B cell (primary cell): ENCODE results near the gene STK24. TPM values are rescaled to one million over a fixed set of nuclear protein-coding genes. Genes with fewer than 3 reads are reported as not detected.

Experiments used
- ATAC-seq: fragments of 200-7000 bp; cut with Tn5 transposase; one replicate; pipeline ENCODE4 v1.10.0; 2021; ENCODE audit warnings: low read depth, mild to moderate bottlenecking, moderate number of reproducible peaks, moderate library complexity
- CTCF ChIA-PET: fragments of 350-600 bp; sonication (Branson Sonifier 250); formaldehyde crosslinking; loops from one replicate; lab custom pipeline; 2021; ENCODE audit warnings: antibody characterized with exemption, inconsistent platforms; lab: Charles Lee
- POLR2A ChIA-PET: fragments of 350-600 bp; sonication (Branson Sonifier 250); formaldehyde crosslinking; loops from one replicate; lab custom pipeline; 2021; ENCODE audit warnings: antibody characterized with exemption; lab: Charles Lee
- DNase-seq: peaks from one replicate; pipeline ENCODE4 v3.0.0; 2013
- H2AFZ ChIP-seq: 2 replicates; pipeline ENCODE4 v1.6.1; 2012; ENCODE audit warnings: mild to moderate bottlenecking, low read depth, low read length; ENCODE audit not compliant: insufficient read depth, poor library complexity, severe bottlenecking
- H3K27ac ChIP-seq, 2 donors: 1 replicate in 1 of 2; 2 replicates in 1 of 2; pipeline ENCODE4 v1.5.1; 2012 to 2013; ENCODE audit warnings: low read length in 2 of 2, mild to moderate bottlenecking in 2 of 2, moderate library complexity in 1 of 2
- H3K27me3 ChIP-seq, 4 experiments: fragments of 200-600 bp in 1 of 4; sonication (generic) in 1 of 4; replicated peaks in 1 of 4; 1 replicate in 2 of 4; 2 replicates in 2 of 4; pipeline versions ENCODE4 v1.6.1 to v1.7.0; 2013 to 2016; ENCODE audit warnings: low read length in 3 of 4, mild to moderate bottlenecking in 2 of 4, mixed read lengths in 1 of 4, moderate library complexity in 1 of 4; ENCODE audit not compliant: insufficient read depth in 4 of 4, control insufficient read depth in 3 of 4; ENCODE audit errors: control extremely low read depth in 1 of 4
- H3K36me3 ChIP-seq, 2 experiments: replicated peaks in 1 of 2; 1 replicate in 1 of 2; 2 replicates in 1 of 2; pipeline versions ENCODE4 v1.6.1 to v1.7.1; 2013; ENCODE audit warnings: low read length in 1 of 2; ENCODE audit not compliant: insufficient read depth in 2 of 2, control insufficient read depth in 1 of 2; ENCODE audit errors: control extremely low read depth in 1 of 2, extremely low read depth in 1 of 2
- H3K4me1 ChIP-seq, 2 donors: fragments of 200-600 bp in 1 of 2; sonication (generic) in 1 of 2; 1 replicate in 1 of 2; 2 replicates in 1 of 2; pipeline versions ENCODE4 v1.5.1 to v1.6.1; 2013 to 2017; ENCODE audit warnings: low read length in 2 of 2; ENCODE audit not compliant: control insufficient read depth in 2 of 2, insufficient read depth in 2 of 2
- H3K4me2 ChIP-seq: replicated peaks from 2 replicates; pipeline ENCODE3; 2012; ENCODE audit warnings: mild to moderate bottlenecking, low read depth, low read length; ENCODE audit not compliant: poor library complexity, severe bottlenecking
- H3K4me3 ChIP-seq, 5 experiments: fragments of 200-600 bp in 1 of 5; sonication (generic) in 1 of 5; 1 replicate in 3 of 5; 2 replicates in 2 of 5; pipeline versions ENCODE4 v1.5.1 to v1.7.0; 2011 to 2016; ENCODE audit warnings: low read length in 4 of 5, mild to moderate bottlenecking in 4 of 5, low read depth in 2 of 5, control low read depth in 1 of 5, moderate library complexity in 1 of 5; ENCODE audit not compliant: insufficient read depth in 1 of 5; ENCODE audit errors: control extremely low read depth in 1 of 5, extremely low read depth in 1 of 5
- H3K79me2 ChIP-seq: fragments of 200-600 bp; sonication (generic); one replicate; pipeline ENCODE4 v1.6.0; 2016; ENCODE audit warnings: low read length; ENCODE audit not compliant: control insufficient read depth, insufficient read depth
- H3K9ac ChIP-seq: fragments of 200-600 bp; sonication (generic); 2 replicates; pipeline ENCODE4 v1.6.1; 2017; ENCODE audit warnings: mild to moderate bottlenecking, low read length, moderate library complexity
- H3K9me3 ChIP-seq, 3 donors: one replicate each; pipeline versions ENCODE4 v1.6.1 to v1.7.1; 2013; ENCODE audit warnings: low read length in 2 of 3; ENCODE audit not compliant: control insufficient read depth in 2 of 3, insufficient read depth in 1 of 3; ENCODE audit errors: control extremely low read depth in 1 of 3
- H4K20me1 ChIP-seq: 2 replicates; pipeline ENCODE4 v1.6.0; 2012; ENCODE audit warnings: mild to moderate bottlenecking, low read length; ENCODE audit not compliant: insufficient read depth, control insufficient read depth, poor library complexity, severe bottlenecking
- H3K27ac Mint-ChIP-seq: one replicate; pipeline ENCODE4 v1.8.0; 2021; ENCODE audit warnings: mixed read lengths
- H3K27me3 Mint-ChIP-seq: one replicate; pipeline ENCODE4 v1.8.0; 2021; ENCODE audit warnings: mixed read lengths
- H3K4me1 Mint-ChIP-seq: one replicate; pipeline ENCODE4 v1.8.0; 2021; ENCODE audit warnings: mixed read lengths
- H3K4me3 Mint-ChIP-seq: one replicate; pipeline ENCODE4 v1.8.0; 2021; ENCODE audit warnings: mixed read lengths
- H3K9me3 Mint-ChIP-seq: one replicate; pipeline ENCODE4 v1.8.0; 2022; ENCODE audit warnings: mixed read lengths; ENCODE audit not compliant: insufficient read depth
- CTCF ChIP-seq: fragments of 200-600 bp; IDR thresholded peaks from one replicate; pipeline ENCODE4 v1.8.0; 2022; ENCODE audit warnings: antibody characterized with exemption, mild to moderate bottlenecking
- EZH2 ChIP-seq: IDR thresholded peaks from 2 replicates; pipeline ENCODE4 v1.6.1; 2012; ENCODE audit warnings: borderline replicate concordance, low read depth, mild to moderate bottlenecking, moderate library complexity, low read length; ENCODE audit not compliant: insufficient read depth, poor library complexity, severe bottlenecking
- WGBS: methylation state at CpG from one replicate; pipeline ENCODE4 v1.1.5; 2013; ENCODE audit warnings: missing lambda C conversion rate; ENCODE audit not compliant: insufficient coverage; 5-methylcytosine and 5-hydroxymethylcytosine counted together
- intact Hi-C: fragments of 100-400 bp; cut with micrococcal nuclease; formaldehyde crosslinking; loops from one replicate; pipeline ENCODE4 v1.10.0; 2022
- polyA plus RNA-seq: library from polyadenylated mRNA; depleted of rRNA; stranded (reverse); fragments of >200 nt; gene quantifications from 2 replicates; pipeline ENCODE4 v1.2.3, GENCODE V29; 2012
- total RNA-seq, 2 donors: library from RNA; stranded (reverse); fragments of 120-200 nt in 1 of 2; gene quantifications; 1 replicate in 1 of 2; 2 replicates in 1 of 2; pipeline versions ENCODE4 v1.2.3 to v1.2.4, GENCODE V29; 2013 to 2022

The STK24 gene
- total and polyA plus RNA-seq, 2 donors (not counting 1 experiment from before 2014, with no cell fraction given): 47.2 to 117 TPM

GRCh38 chr13:98580420-98580819, 3.5 kb upstream of the STK24 start:
- POLR2A ChIA-PET: no interaction called here
- 100% methylated on average over 1 of the region's 2 CpGs for whole genome bisulfite sequencing
- no peak overlapping the region for H3K4me2 ChIP-seq
- no peak overlapping the region for H3K9ac ChIP-seq
- no peaks in the 10 kb centered on the region for H3K9me3 Mint-ChIP-seq
- H3K27ac ChIP-seq: no peak overlapping the region
- H3K4me1 Mint-ChIP-seq: peaks cover 8% of the 10 kb centered on the region
- H3K79me2 ChIP-seq: peaks cover 11% of the 10 kb centered on the region
- H4K20me1 ChIP-seq: peaks cover 8% of the 10 kb centered on the region
- peaks cover 9 to 11% of the 10 kb centered on the region in 2 donors for H3K4me1 ChIP-seq
- no peaks in the 10 kb centered on the region for H3K36me3 ChIP-seq
- H3K27me3 ChIP-seq: no peaks in the 10 kb centered on the region
- no peak overlapping the region for H2AFZ ChIP-seq
- H3K4me3 Mint-ChIP-seq: no peak overlapping the region
- intact Hi-C loops: no loop called here
- DNase-seq: no peak
- no peaks in the 10 kb centered on the region for H3K27me3 Mint-ChIP-seq
- H3K9me3 ChIP-seq: no peaks in the 10 kb centered on the region
- no peak for ATAC-seq
- no peak for TF ChIP-seq EZH2
- TF ChIP-seq CTCF: no peak
- CTCF ChIA-PET: interaction anchor here (0.6 to 1.4 kb wide), 5 partner anchors 44 to 135 kb away, joined by 3 to 5 read pairs (median 3); no protein-coding TSS in a partner anchor
- no peak overlapping the region for H3K4me3 ChIP-seq
- no peak overlapping the region for H3K27ac Mint-ChIP-seq

- peak overlapping the region; percentile 64 for H3K9ac ChIP-seq
- CTCF ChIA-PET: interaction anchor here (0.9 to 2.0 kb wide), 4 partner anchors 21 to 132 kb away, joined by 3 to 8 read pairs (median 4); no protein-coding TSS in a partner anchor
- peak overlapping the region; percentile 62 for H2AFZ ChIP-seq
Observed at GRCh38 chr13:98577836-98578285, 954 bp upstream of the STK24 start.

More at GRCh38 chr13:98577836-98578285, 954 bp upstream of the STK24 start:
- Histone ChIP-seq H3K27ac (peak overlapping the region; percentile 67 to 87), H3K36me3 (no peaks in the 10 kb centered on the region), H4K20me1 (peaks cover 17% of the 10 kb centered on the region), H3K27me3 (no peaks in the 10 kb centered on the region), H3K4me2 (peak overlapping the region; percentile 70), H3K4me3 (peak overlapping the region in 3 of 5 experiments; percentile 57 to 65 (median 63)), H3K9me3 (no peaks in the 10 kb centered on the region), H3K79me2 (peaks cover 37% of the 10 kb centered on the region), H3K4me1 (peaks cover 32% of the 10 kb centered on the region in 2 donors)
- Mint-ChIP-seq H3K27ac (peak overlapping the region; percentile 95), H3K27me3 (no peaks in the 10 kb centered on the region), H3K9me3 (no peaks in the 10 kb centered on the region), H3K4me3 (peak overlapping the region; percentile 86), H3K4me1 (peaks cover 31% of the 10 kb centered on the region)
- no peak for TF ChIP-seq EZH2
- no peak for TF ChIP-seq CTCF
- POLR2A ChIA-PET: interaction anchor here (0.7 to 1.2 kb wide), 2 partner anchors 34 to 44 kb away, joined by 3 read pairs; no protein-coding TSS in a partner anchor
- DNase-seq (no peak), ATAC-seq (no peak)
- 81% methylated on average over 5 of the region's 13 CpGs for WGBS
- intact Hi-C loops: loop anchor here (2.0 to 10.0 kb wide), 6 partner anchors 36 to 1353 kb away; partner anchors contain the start of genes MBNL2 and TM9SF2
